Measurements from ENCODE around the gene DALRD3.

- TF ChIP-seq CTCF (tag by site-specific recombination; IDR thresholded peaks at IDR 0.05) (peak; percentile 99), PBX3 (CRISPR knock-in tag; IDR thresholded peaks at IDR 0.05) (0 out of 2 replicates have a peak, but pooled peaks have one; percentile 50), SCRT1 (tag by site-specific recombination; IDR thresholded peaks at IDR 0.05; ENCODE audit: borderline replicate concordance) (no peak), ZNF211 (tag by site-specific recombination; IDR thresholded peaks at IDR 0.05; ENCODE audit: low read depth) (no peak), PRDM10 (tag by site-specific recombination; IDR thresholded peaks at IDR 0.05) (peak; percentile 68; the same call in 1 of the 2 replicates), ZNF843 (tag by site-specific recombination; IDR thresholded peaks at IDR 0.05) (peak; percentile 71), ZNF660 (tag by site-specific recombination; IDR thresholded peaks at IDR 0.05) (peak; percentile 87), ZBTB11 (tag by site-specific recombination; conservative IDR thresholded peaks at IDR 0.05; ENCODE audit: low read depth) (peak; percentile 69)
These were observed 3.7 kb upstream of the DALRD3 start, which contains the start of gene NDUFAF3 for GRCh38 chr3:49021813-49022687.

All from HEK293 (cell line).